Measurements from ENCODE around the gene ATRNL1. TPM values are rescaled to one million over a fixed set of nuclear protein-coding genes. Genes with fewer than 3 reads are reported as not detected.

ATRNL1 gene
- polyA plus RNA-seq, 1 donor from 2014 or later, result 47.8 TPM

DNA sequence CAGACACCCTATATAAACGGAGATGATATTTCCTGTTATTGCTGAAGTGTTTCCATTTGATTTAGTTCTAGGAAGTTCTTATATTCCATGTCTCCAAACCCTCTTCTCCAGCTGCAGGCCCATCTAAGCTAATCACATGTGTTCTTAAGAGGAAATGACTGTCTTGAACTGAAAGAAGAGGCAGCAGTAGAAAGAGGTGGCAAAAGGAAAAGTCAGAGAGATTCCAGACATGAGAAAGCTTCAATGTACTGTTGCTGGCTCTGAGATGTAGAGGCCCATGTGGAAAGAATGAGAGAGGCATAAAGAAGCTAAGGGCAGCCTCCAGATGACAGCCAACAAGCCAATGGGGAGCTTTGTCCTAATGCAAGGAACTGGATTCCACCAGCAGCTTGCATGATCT is 892.6 kb downstream of the ATRNL1 start:
- H3K9me2 ChIP-seq (ENCODE audit: insufficient read depth, low read length), result no peaks in the 10 kb centered on the region
- no peak overlapping the region for H3K4me3 ChIP-seq (ENCODE audit: low read length)
- no peaks in the 10 kb centered on the region for H3F3A ChIP-seq (ENCODE audit: insufficient read depth, low read length, poor library complexity, severe bottlenecking)
- no peak overlapping the region for H3K9ac ChIP-seq (ENCODE audit: low read length)
- H4K20me1 ChIP-seq (ENCODE audit: insufficient read depth), result no peaks in the 10 kb centered on the region
- TF ChIP-seq, protein P1, sequence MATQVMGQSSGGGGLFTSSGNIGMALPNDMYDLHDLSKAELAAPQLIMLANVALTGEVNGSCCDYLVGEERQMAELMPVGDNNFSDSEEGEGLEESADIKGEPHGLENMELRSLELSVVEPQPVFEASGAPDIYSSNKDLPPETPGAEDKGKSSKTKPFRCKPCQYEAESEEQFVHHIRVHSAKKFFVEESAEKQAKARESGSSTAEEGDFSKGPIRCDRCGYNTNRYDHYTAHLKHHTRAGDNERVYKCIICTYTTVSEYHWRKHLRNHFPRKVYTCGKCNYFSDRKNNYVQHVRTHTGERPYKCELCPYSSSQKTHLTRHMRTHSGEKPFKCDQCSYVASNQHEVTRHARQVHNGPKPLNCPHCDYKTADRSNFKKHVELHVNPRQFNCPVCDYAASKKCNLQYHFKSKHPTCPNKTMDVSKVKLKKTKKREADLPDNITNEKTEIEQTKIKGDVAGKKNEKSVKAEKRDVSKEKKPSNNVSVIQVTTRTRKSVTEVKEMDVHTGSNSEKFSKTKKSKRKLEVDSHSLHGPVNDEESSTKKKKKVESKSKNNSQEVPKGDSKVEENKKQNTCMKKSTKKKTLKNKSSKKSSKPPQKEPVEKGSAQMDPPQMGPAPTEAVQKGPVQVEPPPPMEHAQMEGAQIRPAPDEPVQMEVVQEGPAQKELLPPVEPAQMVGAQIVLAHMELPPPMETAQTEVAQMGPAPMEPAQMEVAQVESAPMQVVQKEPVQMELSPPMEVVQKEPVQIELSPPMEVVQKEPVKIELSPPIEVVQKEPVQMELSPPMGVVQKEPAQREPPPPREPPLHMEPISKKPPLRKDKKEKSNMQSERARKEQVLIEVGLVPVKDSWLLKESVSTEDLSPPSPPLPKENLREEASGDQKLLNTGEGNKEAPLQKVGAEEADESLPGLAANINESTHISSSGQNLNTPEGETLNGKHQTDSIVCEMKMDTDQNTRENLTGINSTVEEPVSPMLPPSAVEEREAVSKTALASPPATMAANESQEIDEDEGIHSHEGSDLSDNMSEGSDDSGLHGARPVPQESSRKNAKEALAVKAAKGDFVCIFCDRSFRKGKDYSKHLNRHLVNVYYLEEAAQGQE (IDR thresholded peaks at IDR 0.05; ENCODE audit: borderline replicate concordance), result no peak
- no peak for TF ChIP-seq EP300 (conservative IDR thresholded peaks at IDR 0.05; ENCODE audit: poor library complexity, severe bottlenecking)
- TF ChIP-seq, protein P2, sequence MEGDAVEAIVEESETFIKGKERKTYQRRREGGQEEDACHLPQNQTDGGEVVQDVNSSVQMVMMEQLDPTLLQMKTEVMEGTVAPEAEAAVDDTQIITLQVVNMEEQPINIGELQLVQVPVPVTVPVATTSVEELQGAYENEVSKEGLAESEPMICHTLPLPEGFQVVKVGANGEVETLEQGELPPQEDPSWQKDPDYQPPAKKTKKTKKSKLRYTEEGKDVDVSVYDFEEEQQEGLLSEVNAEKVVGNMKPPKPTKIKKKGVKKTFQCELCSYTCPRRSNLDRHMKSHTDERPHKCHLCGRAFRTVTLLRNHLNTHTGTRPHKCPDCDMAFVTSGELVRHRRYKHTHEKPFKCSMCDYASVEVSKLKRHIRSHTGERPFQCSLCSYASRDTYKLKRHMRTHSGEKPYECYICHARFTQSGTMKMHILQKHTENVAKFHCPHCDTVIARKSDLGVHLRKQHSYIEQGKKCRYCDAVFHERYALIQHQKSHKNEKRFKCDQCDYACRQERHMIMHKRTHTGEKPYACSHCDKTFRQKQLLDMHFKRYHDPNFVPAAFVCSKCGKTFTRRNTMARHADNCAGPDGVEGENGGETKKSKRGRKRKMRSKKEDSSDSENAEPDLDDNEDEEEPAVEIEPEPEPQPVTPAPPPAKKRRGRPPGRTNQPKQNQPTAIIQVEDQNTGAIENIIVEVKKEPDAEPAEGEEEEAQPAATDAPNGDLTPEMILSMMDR (IDR thresholded peaks at IDR 0.05; ENCODE audit: poor library complexity, severe bottlenecking), result no peak
- no peak for TF ChIP-seq POLR2AphosphoS5 (IDR thresholded peaks at IDR 0.05)
- TF ChIP-seq RAD21 (conservative IDR thresholded peaks at IDR 0.05), result no peak
- no peak for TF ChIP-seq TAF1 (IDR thresholded peaks at IDR 0.05; ENCODE audit: low read depth)
- TF ChIP-seq EZH2 (IDR thresholded peaks at IDR 0.05; ENCODE audit: borderline replicate concordance, insufficient read depth, low read length, poor library complexity, severe bottlenecking), result no peak
- no peak for TF ChIP-seq MXI1 (conservative IDR thresholded peaks at IDR 0.05; ENCODE audit: poor library complexity, severe bottlenecking)
- no peak overlapping the region for H3K27ac ChIP-seq (ENCODE audit: low read length)
- no peak overlapping the region for H2AFZ ChIP-seq (ENCODE audit: low read depth, low read length)
- no peaks in the 10 kb centered on the region for H3K79me2 ChIP-seq (replicated peaks; ENCODE audit: insufficient read depth, low read length)
- no peaks in the 10 kb centered on the region for H3K36me3 ChIP-seq (ENCODE audit: insufficient read depth, low read length)
- no peak overlapping the region for H3K4me2 ChIP-seq (ENCODE audit: low read length)
- H3K9me3 ChIP-seq (ENCODE audit: low read length), result no peaks in the 10 kb centered on the region
- no peaks in the 10 kb centered on the region for H3K27me3 ChIP-seq (ENCODE audit: insufficient read depth, low read depth, low read length)

DNA sequence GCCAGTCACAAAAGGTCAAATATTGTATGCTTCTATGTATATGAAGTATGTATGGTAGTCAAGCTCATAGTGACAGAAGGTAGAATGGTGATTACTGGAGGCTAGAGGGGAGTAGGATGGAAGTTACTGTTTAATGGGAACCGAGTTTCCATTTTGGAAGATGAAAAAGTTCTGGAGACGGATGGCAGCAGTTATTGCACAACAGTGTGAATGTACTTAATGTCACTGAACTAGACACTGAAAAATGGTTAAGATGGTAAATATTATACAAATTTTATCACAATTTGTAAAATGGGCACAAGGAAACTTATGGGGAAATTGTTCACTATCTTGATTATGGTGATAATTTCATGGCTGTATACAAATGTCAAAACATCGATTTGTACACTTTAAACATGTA is 895.2 kb downstream of the ATRNL1 start:
- Histone ChIP-seq H3K27me3 (ENCODE audit: insufficient read depth, low read depth, low read length) (no peaks in the 10 kb centered on the region), H3K9me2 (ENCODE audit: insufficient read depth, low read length) (no peaks in the 10 kb centered on the region), H3K4me2 (ENCODE audit: low read length) (no peak overlapping the region), H3K27ac (ENCODE audit: low read length) (no peak overlapping the region), H3K36me3 (ENCODE audit: insufficient read depth, low read length) (no peaks in the 10 kb centered on the region), H3K4me3 (ENCODE audit: low read length) (no peak overlapping the region), H4K20me1 (ENCODE audit: insufficient read depth) (no peaks in the 10 kb centered on the region), H2AFZ (ENCODE audit: low read depth, low read length) (no peak overlapping the region), H3F3A (ENCODE audit: insufficient read depth, low read length, poor library complexity, severe bottlenecking) (no peaks in the 10 kb centered on the region), H3K9ac (ENCODE audit: low read length) (no peak overlapping the region), H3K9me3 (ENCODE audit: low read length) (no peaks in the 10 kb centered on the region), H3K79me2 (replicated peaks; ENCODE audit: insufficient read depth, low read length) (no peaks in the 10 kb centered on the region)
- TF ChIP-seq RAD21 (conservative IDR thresholded peaks at IDR 0.05) (no peak), TAF1 (IDR thresholded peaks at IDR 0.05; ENCODE audit: low read depth) (no peak), EZH2 (IDR thresholded peaks at IDR 0.05; ENCODE audit: borderline replicate concordance, insufficient read depth, low read length, poor library complexity, severe bottlenecking) (no peak), POLR2AphosphoS5 (IDR thresholded peaks at IDR 0.05) (no peak), SMC3 (conservative IDR thresholded peaks at IDR 0.05; ENCODE audit: poor library complexity) (no peak), EP300 (conservative IDR thresholded peaks at IDR 0.05; ENCODE audit: poor library complexity, severe bottlenecking) (no peak), MXI1 (conservative IDR thresholded peaks at IDR 0.05; ENCODE audit: poor library complexity, severe bottlenecking) (no peak)
- TF ChIP-seq, protein P2 (IDR thresholded peaks at IDR 0.05; ENCODE audit: poor library complexity, severe bottlenecking), result no peak
- TF ChIP-seq, protein P1 (IDR thresholded peaks at IDR 0.05; ENCODE audit: borderline replicate concordance), result no peak
